Bronchial epithelial cell (primary cell): ENCODE data around the gene HTRA1. TPM values are rescaled to one million over a fixed set of nuclear protein-coding genes. Genes with fewer than 3 reads are reported as not detected.
A peak's percentile ranks its signal among the peaks of the same experiment; 100 is the strongest.

Experiments
- DNase-seq: peaks from one replicate; pipeline ENCODE4 v3.0.0-alpha.2; 2010; ENCODE audit warnings: low read depth
- FAIRE-seq: peaks from 2 replicates; lab custom pipeline; 2011; peaks lifted over from hg19 to GRCh38; lab: Jason Lieb, UNC
- H3K27me3 ChIP-seq: 2 replicates; pipeline ENCODE4 v1.5.1; 2011; ENCODE audit warnings: low read length; ENCODE audit not compliant: control insufficient read depth, insufficient read depth
- H3K36me3 ChIP-seq: 2 replicates; pipeline ENCODE4 v1.5.1; 2011; ENCODE audit warnings: low read length; ENCODE audit not compliant: control insufficient read depth, insufficient read depth
- H3K4me3 ChIP-seq: 2 replicates; pipeline ENCODE4 v1.5.1; 2011; ENCODE audit warnings: mild to moderate bottlenecking, low read depth, low read length, control low read depth
- total RNA-seq: library from RNA; depleted of rRNA; stranded (reverse); fragments of >200 nt; gene quantifications from 2 replicates; pipeline ENCODE4 v1.2.1, GENCODE V29; 2014
- TF ChIP-seq, protein P1 (sequence below): IDR thresholded peaks from 2 replicates; pipeline ENCODE4 v1.5.1; 2011; ENCODE audit warnings: mild to moderate bottlenecking, moderate library complexity, low read length, control low read depth, inconsistent platforms; ENCODE audit not compliant: insufficient read depth, severe bottlenecking

The HTRA1 gene
- total RNA-seq, 1 donor from 2014 or later: 80.3 TPM

GRCh38 chr10:122468926-122469781 is 7.8 kb downstream of the HTRA1 start:
- DNase-seq (peak; percentile 98), FAIRE-seq (peak; percentile 7)
- TF ChIP-seq, protein P1, sequence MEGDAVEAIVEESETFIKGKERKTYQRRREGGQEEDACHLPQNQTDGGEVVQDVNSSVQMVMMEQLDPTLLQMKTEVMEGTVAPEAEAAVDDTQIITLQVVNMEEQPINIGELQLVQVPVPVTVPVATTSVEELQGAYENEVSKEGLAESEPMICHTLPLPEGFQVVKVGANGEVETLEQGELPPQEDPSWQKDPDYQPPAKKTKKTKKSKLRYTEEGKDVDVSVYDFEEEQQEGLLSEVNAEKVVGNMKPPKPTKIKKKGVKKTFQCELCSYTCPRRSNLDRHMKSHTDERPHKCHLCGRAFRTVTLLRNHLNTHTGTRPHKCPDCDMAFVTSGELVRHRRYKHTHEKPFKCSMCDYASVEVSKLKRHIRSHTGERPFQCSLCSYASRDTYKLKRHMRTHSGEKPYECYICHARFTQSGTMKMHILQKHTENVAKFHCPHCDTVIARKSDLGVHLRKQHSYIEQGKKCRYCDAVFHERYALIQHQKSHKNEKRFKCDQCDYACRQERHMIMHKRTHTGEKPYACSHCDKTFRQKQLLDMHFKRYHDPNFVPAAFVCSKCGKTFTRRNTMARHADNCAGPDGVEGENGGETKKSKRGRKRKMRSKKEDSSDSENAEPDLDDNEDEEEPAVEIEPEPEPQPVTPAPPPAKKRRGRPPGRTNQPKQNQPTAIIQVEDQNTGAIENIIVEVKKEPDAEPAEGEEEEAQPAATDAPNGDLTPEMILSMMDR: no peak
- H3K36me3 ChIP-seq: peaks cover 1% of the 10 kb centered on the region
- H3K27me3 ChIP-seq: no peaks in the 10 kb centered on the region
- no peak overlapping the region for H3K4me3 ChIP-seq

- H3K36me3 ChIP-seq: peaks cover 1% of the 10 kb centered on the region
- no peak for FAIRE-seq
- no peak for DNase-seq
- no peaks in the 10 kb centered on the region for H3K27me3 ChIP-seq
- no peak overlapping the region for H3K4me3 ChIP-seq
- TF ChIP-seq, protein P1: no peak
Observed at GRCh38 chr10:122469848-122470247, 8.5 kb downstream of the HTRA1 start.

DNA sequence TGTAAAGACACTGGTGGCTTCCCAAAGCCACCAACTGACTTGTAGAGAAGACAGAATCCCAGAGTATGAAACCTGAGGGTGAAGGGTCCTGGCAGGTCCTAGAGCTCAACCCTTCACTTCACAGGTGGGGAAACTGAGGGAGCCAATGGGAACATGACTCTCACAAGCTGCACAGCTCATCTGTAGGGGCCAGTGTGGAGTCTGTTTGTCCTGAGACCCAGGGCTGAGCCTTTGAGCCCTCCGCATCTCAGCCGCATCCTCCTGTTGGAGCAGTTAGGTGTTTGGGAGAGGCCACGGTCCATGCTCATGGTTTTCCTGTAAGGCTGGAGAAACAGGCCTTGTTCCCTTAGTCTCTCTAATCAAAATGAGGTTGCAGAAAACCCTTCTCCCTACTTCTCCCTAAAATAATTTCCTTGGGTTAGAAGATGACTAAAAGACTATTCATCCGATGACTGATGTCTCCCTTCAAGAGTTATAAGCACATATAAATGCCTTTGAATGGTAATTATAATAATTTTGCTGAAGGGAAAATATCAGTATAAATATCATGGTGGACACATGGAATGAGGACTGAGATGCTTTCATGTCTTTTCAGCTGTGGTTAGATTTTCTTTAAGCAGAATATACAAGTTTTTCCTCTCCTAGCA is 10.3 kb downstream of the HTRA1 start:
- Histone ChIP-seq H3K4me3 (no peak overlapping the region), H3K27me3 (no peaks in the 10 kb centered on the region), H3K36me3 (peaks cover 1% of the 10 kb centered on the region)
- TF ChIP-seq, protein P1: no peak
- no peak for FAIRE-seq
- peak; percentile 76 for DNase-seq

DNA sequence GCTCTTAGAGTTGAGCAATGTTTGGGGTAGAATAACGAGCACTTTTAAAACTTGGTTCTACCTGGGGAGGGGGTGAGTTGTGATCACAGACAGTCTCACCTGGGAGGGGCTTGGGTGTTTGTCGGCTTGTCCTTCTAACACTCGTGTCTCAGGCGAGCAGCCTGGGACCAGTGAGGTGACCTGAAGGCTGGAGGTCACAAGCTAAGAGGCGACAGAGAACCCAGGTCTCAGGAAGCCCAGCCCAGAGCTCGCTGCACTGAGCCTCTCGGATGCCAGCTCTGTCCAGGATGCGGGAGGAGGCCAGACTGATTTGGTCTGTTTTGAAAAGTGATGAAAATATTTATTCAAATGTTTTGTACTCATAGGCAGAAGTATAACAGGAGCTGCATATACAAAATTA is 11.8 kb downstream of the HTRA1 start:
- H3K27me3 ChIP-seq: no peaks in the 10 kb centered on the region
- FAIRE-seq (no peak), DNase-seq (no peak)
- peaks cover 1% of the 10 kb centered on the region for H3K36me3 ChIP-seq
- TF ChIP-seq, protein P1: no peak
- H3K4me3 ChIP-seq: no peak overlapping the region

DNA sequence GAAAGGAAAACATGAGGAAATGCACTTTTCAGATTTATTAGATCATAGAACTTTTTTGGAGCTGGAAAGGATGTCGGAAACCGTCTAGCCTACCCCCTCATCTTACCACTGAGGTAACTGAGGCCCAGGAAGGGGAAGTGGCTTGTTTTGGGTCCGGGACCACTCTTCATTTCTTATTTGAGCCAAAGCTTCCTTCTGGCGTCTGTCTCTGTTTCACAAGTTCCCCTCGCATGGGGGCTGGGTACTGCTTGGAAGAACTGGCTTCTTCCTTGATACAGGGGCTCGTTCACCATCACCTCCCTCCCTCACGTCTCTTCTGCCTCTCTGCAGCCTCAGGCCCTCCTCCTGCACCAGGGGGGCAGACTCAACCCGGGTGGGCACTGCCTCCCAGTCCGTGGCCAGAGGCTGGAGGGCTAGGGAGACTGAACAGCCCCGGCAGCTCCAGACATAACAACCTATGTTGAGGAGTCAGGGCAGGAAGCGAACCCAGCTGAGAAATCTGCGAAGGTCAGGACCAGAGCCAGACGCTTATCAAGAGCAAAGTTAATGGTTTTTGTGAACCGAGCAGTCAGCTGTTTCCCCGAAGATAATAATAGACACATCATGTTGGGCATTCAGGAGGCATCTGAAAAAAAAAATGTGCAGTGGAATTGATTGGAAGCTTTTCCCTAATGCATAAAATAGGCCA is 12.9 kb downstream of the HTRA1 start:
- no peak for DNase-seq
- Histone ChIP-seq H3K36me3 (peaks cover 1% of the 10 kb centered on the region), H3K4me3 (no peak overlapping the region), H3K27me3 (no peaks in the 10 kb centered on the region)
- TF ChIP-seq, protein P1: no peak
- FAIRE-seq: no peak
